ENCODE data around the gene GAD1. TPM values are rescaled to one million over a fixed set of nuclear protein-coding genes. Genes with fewer than 3 reads are reported as not detected.

The GAD1 gene
- not detected in 2 replicates for total RNA-seq

GRCh38 chr2:170816504-170817092 is at the start of gene GAD1:
GAD1 (plus strand) TSS chr2:170816887; CDS start chr2:170818592, 1,705 bp downstream.

DNA sequence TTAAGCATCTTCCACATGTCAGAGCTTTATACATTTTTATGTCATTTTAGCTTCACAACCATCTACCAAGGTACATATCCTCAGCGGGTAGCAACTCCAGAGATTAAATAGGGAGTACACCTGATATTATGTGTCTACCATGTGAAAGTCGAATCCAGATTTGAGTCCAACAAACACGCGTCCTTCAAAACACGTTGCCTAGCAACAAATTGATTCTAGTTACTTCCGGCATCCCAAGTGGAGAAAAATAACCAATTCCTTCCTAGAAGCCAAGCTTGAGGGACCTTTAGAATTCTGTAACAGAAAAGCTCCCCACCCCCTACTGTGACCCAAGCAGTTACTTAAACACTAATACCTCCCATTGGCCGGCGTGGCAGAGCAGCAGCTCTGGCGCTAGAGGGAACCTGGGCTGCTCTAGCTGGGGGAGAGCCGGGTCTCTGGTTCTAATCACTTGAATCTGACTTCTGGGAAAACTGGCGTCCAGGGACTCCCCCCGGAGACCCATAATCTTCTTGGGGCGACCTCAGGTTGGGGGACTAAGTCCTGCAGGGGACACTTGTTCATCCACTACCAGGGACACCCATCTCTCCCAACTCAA is 46.6 kb upstream of the GAD1 start, which contains the start of gene ERICH2:
Gene ERICH2 (plus strand): TSS at position 371 of the 598 bp plus-strand sequence. CDS start 304 bp downstream, outside the sequence.

Other genes with a start within 250 kb of the GAD1 start
- not detected in 2 replicates for gene SP5, start 101.5 kb upstream of the GAD1 start, total RNA-seq
- 0.30 TPM in 1 of 2 replicates, not detected in the other for gene ERICH2, start 46.5 kb upstream of the GAD1 start, total RNA-seq
- gene GORASP2, start 112.4 kb downstream of the GAD1 start, total RNA-seq = 36.5 and 39.0 TPM in 2 replicates